ENCODE data around the gene TSKS.

DNA sequence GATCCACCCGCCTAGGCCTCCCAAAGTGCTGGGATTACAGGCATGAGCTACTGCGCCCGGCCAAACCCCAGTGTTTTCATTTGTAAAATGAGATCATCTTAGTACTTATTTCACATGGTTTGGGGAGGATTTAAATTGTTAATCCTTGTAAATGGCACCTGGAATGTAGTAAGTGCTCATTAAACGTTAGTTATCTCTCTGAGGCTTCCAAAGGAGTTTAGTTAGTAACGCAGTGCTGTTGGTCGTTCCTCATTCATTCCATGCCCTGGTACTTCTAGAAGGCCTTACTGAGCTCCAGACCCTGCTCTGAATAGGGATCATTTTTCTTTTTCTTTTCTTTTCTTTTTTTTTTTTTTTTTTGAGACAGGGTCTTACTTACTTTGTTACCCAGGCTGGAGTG lies 67.0 kb downstream of the TSKS start:
- TF ChIP-seq, protein P1, sequence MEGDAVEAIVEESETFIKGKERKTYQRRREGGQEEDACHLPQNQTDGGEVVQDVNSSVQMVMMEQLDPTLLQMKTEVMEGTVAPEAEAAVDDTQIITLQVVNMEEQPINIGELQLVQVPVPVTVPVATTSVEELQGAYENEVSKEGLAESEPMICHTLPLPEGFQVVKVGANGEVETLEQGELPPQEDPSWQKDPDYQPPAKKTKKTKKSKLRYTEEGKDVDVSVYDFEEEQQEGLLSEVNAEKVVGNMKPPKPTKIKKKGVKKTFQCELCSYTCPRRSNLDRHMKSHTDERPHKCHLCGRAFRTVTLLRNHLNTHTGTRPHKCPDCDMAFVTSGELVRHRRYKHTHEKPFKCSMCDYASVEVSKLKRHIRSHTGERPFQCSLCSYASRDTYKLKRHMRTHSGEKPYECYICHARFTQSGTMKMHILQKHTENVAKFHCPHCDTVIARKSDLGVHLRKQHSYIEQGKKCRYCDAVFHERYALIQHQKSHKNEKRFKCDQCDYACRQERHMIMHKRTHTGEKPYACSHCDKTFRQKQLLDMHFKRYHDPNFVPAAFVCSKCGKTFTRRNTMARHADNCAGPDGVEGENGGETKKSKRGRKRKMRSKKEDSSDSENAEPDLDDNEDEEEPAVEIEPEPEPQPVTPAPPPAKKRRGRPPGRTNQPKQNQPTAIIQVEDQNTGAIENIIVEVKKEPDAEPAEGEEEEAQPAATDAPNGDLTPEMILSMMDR (IDR thresholded peaks at IDR 0.05; ENCODE audit: low read depth, low read length), result no peak
- TF ChIP-seq EZH2phosphoT487 (IDR thresholded peaks at IDR 0.05; ENCODE audit: low read depth), result no peak

Data from OCI-LY3 (cell line).